PC-9 (cell line): ENCODE results near the gene DSCAML1. TPM values are rescaled to one million over a fixed set of nuclear protein-coding genes. Genes with fewer than 3 reads are reported as not detected.

Source experiments
- BruUV-seq: library from RNA; stranded (reverse); fragments of 400-500 nt; replicated peaks from 2 replicates; lab custom pipeline; 2021; lab: Mats Ljungman, UMichigan
- CTCF ChIA-PET: fragments of 300-600 bp; sonication (Branson Sonifier 250); formaldehyde crosslinking; loops from one replicate; lab custom pipeline; 2022; ENCODE audit warnings: antibody characterized with exemption; lab: Charles Lee
- POLR2A ChIA-PET: fragments of 300-600 bp; sonication (Branson Sonifier 250); formaldehyde crosslinking; loops from one replicate; lab custom pipeline; 2022; ENCODE audit warnings: antibody characterized with exemption; ENCODE audit not compliant: unreplicated experiment; lab: Charles Lee
- DNase-seq, 2 experiments: peaks; one replicate each; pipeline versions ENCODE4 v3.0.0 to v3.0.0-alpha.2; 2015 to 2022; ENCODE audit warnings: mixed read lengths in 1 of 2
- H2AFZ ChIP-seq: fragments of 200-600 bp; sonication (generic); 2 replicates; pipeline ENCODE4 v1.8.1; 2017; ENCODE audit warnings: antibody characterized with exemption
- H3F3A ChIP-seq: fragments of 200-600 bp; sonication (generic); 2 replicates; pipeline ENCODE4 v1.8.1; 2017; ENCODE audit warnings: antibody characterized with exemption, mild to moderate bottlenecking, low read depth; ENCODE audit not compliant: insufficient read depth
- H3K27ac ChIP-seq: fragments of 200-600 bp; sonication (generic); 2 replicates; pipeline ENCODE4 v1.6.1; 2016; ENCODE audit warnings: mixed run types
- H3K27me3 ChIP-seq: fragments of 200-600 bp; sonication (generic); 2 replicates; pipeline ENCODE4 v1.6.1; 2016; ENCODE audit warnings: low read depth, mixed run types; ENCODE audit not compliant: insufficient read depth
- H3K36me3 ChIP-seq: fragments of 200-600 bp; sonication (generic); 2 replicates; pipeline ENCODE4 v1.6.1; 2016; ENCODE audit warnings: low read depth, mixed run types
- H3K4me1 ChIP-seq: fragments of 200-600 bp; sonication (generic); replicated peaks from 2 replicates; pipeline ENCODE4 v1.6.1; 2016; ENCODE audit warnings: mixed run types; ENCODE audit not compliant: insufficient read depth
- H3K4me2 ChIP-seq: fragments of 200-600 bp; sonication (generic); 2 replicates; pipeline ENCODE4 v1.6.1; 2017; ENCODE audit warnings: mixed run types
- H3K4me3 ChIP-seq: fragments of 200-600 bp; sonication (generic); 2 replicates; pipeline ENCODE4 v1.6.1; 2016; ENCODE audit warnings: mixed run types
- H3K79me2 ChIP-seq: fragments of 200-600 bp; sonication (generic); 2 replicates; pipeline ENCODE4 v1.6.1; 2017; ENCODE audit warnings: low read depth, mixed run types
- H3K9me2 ChIP-seq: fragments of 200-600 bp; sonication (generic); 2 replicates; pipeline ENCODE4 v1.8.1; 2017; ENCODE audit warnings: mild to moderate bottlenecking; ENCODE audit not compliant: insufficient read depth
- H3K9me3 ChIP-seq: fragments of 200-600 bp; sonication (generic); 2 replicates; pipeline ENCODE4 v1.8.1; 2016; ENCODE audit warnings: low read depth; ENCODE audit not compliant: insufficient read depth
- H4K20me1 ChIP-seq: fragments of 200-600 bp; sonication (generic); 2 replicates; pipeline ENCODE4 v1.8.1; 2017; ENCODE audit not compliant: insufficient read depth
- CTCF ChIP-seq: fragments of 200-600 bp; sonication (generic); conservative IDR thresholded peaks from 2 replicates; pipeline ENCODE4 v1.6.1; 2017; ENCODE audit warnings: mixed run types, antibody characterized with exemption, mild to moderate bottlenecking, moderate library complexity
- EZH2 ChIP-seq: fragments of 200-600 bp; sonication (generic); IDR thresholded peaks from 2 replicates; pipeline ENCODE4 v1.8.0; 2017; ENCODE audit warnings: antibody characterized with exemption, low read depth
- intact Hi-C: fragments of 100-400 bp; cut with micrococcal nuclease; formaldehyde crosslinking; loops from one replicate; pipeline ENCODE4 v1.10.0; 2022; ENCODE audit not compliant: unreplicated experiment
- total RNA-seq: library from RNA; stranded (reverse); gene quantifications from 2 replicates; pipeline ENCODE4 v1.2.3, GENCODE V29; 2021

DSCAML1 gene
- total RNA-seq, 1 experiment from 2014 or later, result not detected

- no peak overlapping the region for H2AFZ ChIP-seq
- H3K79me2 ChIP-seq, result no peaks in the 10 kb centered on the region
- no peak overlapping the region for H3K4me2 ChIP-seq
- H3K9me2 ChIP-seq, result no peaks in the 10 kb centered on the region
- no peak for DNase-seq
- no peaks in the 10 kb centered on the region for H3K36me3 ChIP-seq
- BruUV-seq, result no TSS peak
- no peaks in the 10 kb centered on the region for H4K20me1 ChIP-seq
- ChIA-PET CTCF (no interaction called here), POLR2A (no interaction called here)
- intact Hi-C loops, result loop anchor here (10.0 kb wide), 1 partner anchor 522 kb away; no protein-coding TSS in a partner anchor
- no peak for TF ChIP-seq CTCF
- no peak for TF ChIP-seq EZH2
- H3F3A ChIP-seq, result no peaks in the 10 kb centered on the region
- H3K27me3 ChIP-seq, result peaks cover 95% of the 10 kb centered on the region
- H3K4me3 ChIP-seq, result no peak overlapping the region
- H3K9me3 ChIP-seq, result no peaks in the 10 kb centered on the region
- H3K4me1 ChIP-seq, result no peaks in the 10 kb centered on the region
- no peak overlapping the region for H3K27ac ChIP-seq
These were observed 373.9 kb downstream of the DSCAML1 start for GRCh38 chr11:117423046-117423575.

GRCh38 chr11:117421476-117421875 is 375.5 kb downstream of the DSCAML1 start:
- Histone ChIP-seq H3K4me3 (no peak overlapping the region), H3K4me1 (no peaks in the 10 kb centered on the region), H3K9me3 (no peaks in the 10 kb centered on the region), H2AFZ (no peak overlapping the region), H3F3A (no peaks in the 10 kb centered on the region), H3K27ac (no peak overlapping the region), H3K4me2 (no peak overlapping the region), H3K27me3 (peaks cover 95% of the 10 kb centered on the region), H3K9me2 (no peaks in the 10 kb centered on the region), H3K36me3 (no peaks in the 10 kb centered on the region), H3K79me2 (no peaks in the 10 kb centered on the region), H4K20me1 (no peaks in the 10 kb centered on the region)
- DNase-seq, result no peak
- no peak for TF ChIP-seq CTCF
- TF ChIP-seq EZH2, result no peak
- CTCF ChIA-PET, result no interaction called here
- POLR2A ChIA-PET, result no interaction called here
- no TSS peak for BruUV-seq
- intact Hi-C loops, result loop anchor here (10.0 kb wide), 1 partner anchor 523 kb away; no protein-coding TSS in a partner anchor

- POLR2A ChIA-PET, result no interaction called here
- no peaks in the 10 kb centered on the region for H3K9me3 ChIP-seq
- no peak for DNase-seq
- H3K36me3 ChIP-seq, result no peaks in the 10 kb centered on the region
- H3K27ac ChIP-seq, result no peak overlapping the region
- no peak overlapping the region for H3K4me2 ChIP-seq
- H3K4me3 ChIP-seq, result no peak overlapping the region
- no peak overlapping the region for H2AFZ ChIP-seq
- no peaks in the 10 kb centered on the region for H3K9me2 ChIP-seq
- BruUV-seq, result no TSS peak
- no peaks in the 10 kb centered on the region for H3K79me2 ChIP-seq
- CTCF ChIA-PET, result no interaction called here
- no peaks in the 10 kb centered on the region for H4K20me1 ChIP-seq
- intact Hi-C loops, result loop anchor here (10.0 kb wide), 1 partner anchor 524 kb away; no protein-coding TSS in a partner anchor
- peaks cover 94% of the 10 kb centered on the region for H3K27me3 ChIP-seq
- no peaks in the 10 kb centered on the region for H3F3A ChIP-seq
- H3K4me1 ChIP-seq, result no peaks in the 10 kb centered on the region
- TF ChIP-seq CTCF (no peak), EZH2 (no peak)
These were observed 376.0 kb downstream of the DSCAML1 start for GRCh38 chr11:117421041-117421440.
